A673 (cell line): Measurements from ENCODE around the gene SUSD5. TPM values are rescaled to one million over a fixed set of nuclear protein-coding genes. Genes with fewer than 3 reads are reported as not detected.

Experiments
- BruUV-seq: library from RNA; stranded (reverse); fragments of 400-500 nt; replicated peaks from 2 replicates; lab custom pipeline; 2021; lab: Mats Ljungman, UMichigan
- CTCF ChIA-PET: fragments of 300-600 bp; sonication (Branson Sonifier 250); formaldehyde crosslinking; loops from one replicate; lab custom pipeline; 2022; ENCODE audit warnings: antibody characterized with exemption; lab: Charles Lee
- POLR2A ChIA-PET: fragments of 300-600 bp; sonication (Branson Sonifier 250); formaldehyde crosslinking; loops from one replicate; lab custom pipeline; 2022; ENCODE audit warnings: antibody characterized with exemption; ENCODE audit not compliant: low non-redundant PET; lab: Charles Lee
- DNase-seq: peaks from one replicate; pipeline ENCODE4 v3.0.0-alpha.2; 2015; ENCODE audit warnings: low spot score
- H3K27ac ChIP-seq: fragments of 200-600 bp; sonication (generic); 2 replicates; pipeline ENCODE4 v1.5.1; 2016; ENCODE audit warnings: mixed run types, low read depth, mild to moderate bottlenecking, mixed read lengths, antibody characterized with exemption, low read length; ENCODE audit not compliant: poor library complexity, severe bottlenecking
- H3K27me3 ChIP-seq: fragments of 200-600 bp; sonication (generic); replicated peaks from 2 replicates; pipeline ENCODE4 v1.6.1; 2017; ENCODE audit warnings: mixed run types, low read depth, mild to moderate bottlenecking, mixed read lengths, antibody characterized with exemption, low read length; ENCODE audit not compliant: insufficient read depth, poor library complexity
- H3K36me3 ChIP-seq: fragments of 200-600 bp; sonication (generic); 2 replicates; pipeline ENCODE4 v1.6.1; 2016; ENCODE audit warnings: mixed run types, mild to moderate bottlenecking, mixed read lengths, antibody characterized with exemption, low read length; ENCODE audit not compliant: insufficient read depth, poor library complexity, severe bottlenecking
- H3K4me1 ChIP-seq: fragments of 200-600 bp; sonication (generic); 2 replicates; pipeline ENCODE4 v1.6.1; 2017; ENCODE audit warnings: mixed run types, mild to moderate bottlenecking, mixed read lengths, antibody characterized with exemption, low read length; ENCODE audit not compliant: insufficient read depth, poor library complexity, severe bottlenecking
- H3K4me3 ChIP-seq: fragments of 200-600 bp; sonication (generic); 2 replicates; pipeline ENCODE4 v1.5.1; 2016; ENCODE audit warnings: low read depth, mixed run types, mild to moderate bottlenecking, mixed read lengths, low read length; ENCODE audit not compliant: poor library complexity, severe bottlenecking
- H3K9me3 ChIP-seq: fragments of 200-600 bp; sonication (generic); 2 replicates; pipeline ENCODE4 v1.6.1; 2016; ENCODE audit warnings: mixed run types, low read depth, mild to moderate bottlenecking, mixed read lengths, antibody characterized with exemption, low read length; ENCODE audit not compliant: poor library complexity, severe bottlenecking
- CTCF ChIP-seq: fragments of 300-800, 200-600 bp; sonication (generic); conservative IDR thresholded peaks from 2 replicates; pipeline ENCODE4 v1.5.1; 2017; ENCODE audit warnings: low read depth, mild to moderate bottlenecking, antibody characterized with exemption, low read length, moderate library complexity, mixed read lengths
- EZH2 ChIP-seq: fragments of 200-600 bp; sonication (generic); IDR thresholded peaks from 2 replicates; pipeline ENCODE4 v1.6.1; 2017; ENCODE audit warnings: borderline replicate concordance, low read depth, mild to moderate bottlenecking, mixed read lengths, antibody characterized with exemption, low read length; ENCODE audit not compliant: poor library complexity, severe bottlenecking
- intact Hi-C: fragments of 100-400 bp; cut with micrococcal nuclease; formaldehyde crosslinking; loops from one replicate; pipeline ENCODE4 v1.10.0; 2022; ENCODE audit not compliant: unreplicated experiment
- total RNA-seq: library from RNA; stranded (reverse); gene quantifications from 2 replicates; pipeline ENCODE4 v1.2.3, GENCODE V29; 2021

Gene SUSD5
- total RNA-seq, 1 experiment from 2014 or later, result 0.97 TPM

- BruUV-seq, result no TSS peak
- intact Hi-C loops, result no loop called here
- POLR2A ChIA-PET, result no interaction called here
- no peak for TF ChIP-seq CTCF
- no peak for TF ChIP-seq EZH2
- no peak for DNase-seq
- Histone ChIP-seq H3K4me3 (no peak overlapping the region), H3K27me3 (no peaks in the 10 kb centered on the region), H3K4me1 (no peaks in the 10 kb centered on the region), H3K9me3 (no peaks in the 10 kb centered on the region), H3K36me3 (no peaks in the 10 kb centered on the region), H3K27ac (no peak overlapping the region)
- CTCF ChIA-PET, result no interaction called here
These were observed 115.6 kb downstream of the SUSD5 start for GRCh38 chr3:33103034-33103433.

GRCh38 chr3:33100229-33100628 lies 118.4 kb downstream of the SUSD5 start:
- H3K27ac ChIP-seq, result no peak overlapping the region
- no TSS peak for BruUV-seq
- CTCF ChIA-PET, result no interaction called here
- intact Hi-C loops, result no loop called here
- H3K36me3 ChIP-seq, result no peaks in the 10 kb centered on the region
- POLR2A ChIA-PET, result no interaction called here
- H3K27me3 ChIP-seq, result no peaks in the 10 kb centered on the region
- TF ChIP-seq EZH2 (no peak), CTCF (no peak)
- no peak for DNase-seq
- peaks cover 4% of the 10 kb centered on the region for H3K4me1 ChIP-seq
- H3K9me3 ChIP-seq, result no peaks in the 10 kb centered on the region
- no peak overlapping the region for H3K4me3 ChIP-seq

Other genes with a start within 250 kb of the SUSD5 start
- gene GLB1, start 121.7 kb downstream of the SUSD5 start, total RNA-seq, result 47.3 and 47.9 TPM in 2 replicates
- gene TMPPE, start 121.7 kb downstream of the SUSD5 start, total RNA-seq, result 7.0 and 8.2 TPM in 2 replicates
- 114 and 119 TPM in 2 replicates for gene CRTAP, start 104.8 kb downstream of the SUSD5 start, total RNA-seq
- gene FBXL2, start 58.6 kb upstream of the SUSD5 start, total RNA-seq, result 7.8 and 12.0 TPM in 2 replicates
- 55.3 and 59.4 TPM in 2 replicates for gene UBP1, start 221.6 kb upstream of the SUSD5 start, total RNA-seq